Measurements from ENCODE around the gene AMOTL2. TPM values are rescaled to one million over a fixed set of nuclear protein-coding genes. Genes with fewer than 3 reads are reported as not detected.

Gene AMOTL2
- total RNA-seq, 1 experiment from 2014 or later, result 146 TPM

DNA sequence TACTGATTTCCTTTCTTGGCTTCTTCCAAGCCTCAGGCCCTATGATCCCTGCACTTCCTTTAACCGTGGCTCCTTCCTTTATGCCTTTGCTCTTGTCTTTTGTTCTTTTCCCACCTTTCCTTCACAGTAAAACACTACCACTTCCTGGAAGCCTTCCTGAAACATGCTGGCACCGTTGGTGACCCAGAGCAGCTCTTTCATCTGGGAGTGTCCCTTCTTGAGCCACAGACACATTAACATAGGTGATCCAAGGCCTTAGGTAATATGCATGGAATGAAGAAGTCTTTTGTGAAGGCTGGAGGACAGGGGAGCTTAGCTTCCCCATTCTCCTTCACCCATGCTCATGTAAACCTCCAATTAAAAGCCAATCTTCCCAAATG, 39.4 kb downstream of the AMOTL2 start:
- ChIA-PET POLR2A (interaction anchor here (1.2 kb wide), 1 partner anchor 30 kb away, joined by 3 read pairs; no protein-coding TSS in a partner anchor), CTCF (no interaction called here)
- Histone ChIP-seq H3K4me3 (ENCODE audit: low read depth in 2 of 2, low read length in 2 of 2) (no peak overlapping the region), H3K27me3 (ENCODE audit: control insufficient read depth, insufficient read depth, low read length) (no peaks in the 10 kb centered on the region), H3K9me3 (ENCODE audit: control insufficient read depth, insufficient read depth, low read depth, low read length) (no peaks in the 10 kb centered on the region), H3K27ac (ENCODE audit: low read length) (peak overlapping the region; percentile 88), H3K4me1 (ENCODE audit: control insufficient read depth, insufficient read depth, low read length) (peaks cover 55% of the 10 kb centered on the region), H3K36me3 (ENCODE audit: control insufficient read depth, insufficient read depth, low read length) (no peaks in the 10 kb centered on the region)
- no peak for ATAC-seq
- TF ChIP-seq TCF7L2 (IDR thresholded peaks at IDR 0.05; ENCODE audit: low read depth, low read length), result no peak
- TF ChIP-seq, protein P1, sequence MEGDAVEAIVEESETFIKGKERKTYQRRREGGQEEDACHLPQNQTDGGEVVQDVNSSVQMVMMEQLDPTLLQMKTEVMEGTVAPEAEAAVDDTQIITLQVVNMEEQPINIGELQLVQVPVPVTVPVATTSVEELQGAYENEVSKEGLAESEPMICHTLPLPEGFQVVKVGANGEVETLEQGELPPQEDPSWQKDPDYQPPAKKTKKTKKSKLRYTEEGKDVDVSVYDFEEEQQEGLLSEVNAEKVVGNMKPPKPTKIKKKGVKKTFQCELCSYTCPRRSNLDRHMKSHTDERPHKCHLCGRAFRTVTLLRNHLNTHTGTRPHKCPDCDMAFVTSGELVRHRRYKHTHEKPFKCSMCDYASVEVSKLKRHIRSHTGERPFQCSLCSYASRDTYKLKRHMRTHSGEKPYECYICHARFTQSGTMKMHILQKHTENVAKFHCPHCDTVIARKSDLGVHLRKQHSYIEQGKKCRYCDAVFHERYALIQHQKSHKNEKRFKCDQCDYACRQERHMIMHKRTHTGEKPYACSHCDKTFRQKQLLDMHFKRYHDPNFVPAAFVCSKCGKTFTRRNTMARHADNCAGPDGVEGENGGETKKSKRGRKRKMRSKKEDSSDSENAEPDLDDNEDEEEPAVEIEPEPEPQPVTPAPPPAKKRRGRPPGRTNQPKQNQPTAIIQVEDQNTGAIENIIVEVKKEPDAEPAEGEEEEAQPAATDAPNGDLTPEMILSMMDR (IDR thresholded peaks at IDR 0.05), result no peak
- TF ChIP-seq POLR2AphosphoS5 (IDR thresholded peaks at IDR 0.05; ENCODE audit: low read depth, low read length), result no peak
- TF ChIP-seq SIN3A (IDR thresholded peaks at IDR 0.05; ENCODE audit: borderline replicate concordance, insufficient read depth, low read depth, low read length), result no peak
- TF ChIP-seq, protein P2, sequence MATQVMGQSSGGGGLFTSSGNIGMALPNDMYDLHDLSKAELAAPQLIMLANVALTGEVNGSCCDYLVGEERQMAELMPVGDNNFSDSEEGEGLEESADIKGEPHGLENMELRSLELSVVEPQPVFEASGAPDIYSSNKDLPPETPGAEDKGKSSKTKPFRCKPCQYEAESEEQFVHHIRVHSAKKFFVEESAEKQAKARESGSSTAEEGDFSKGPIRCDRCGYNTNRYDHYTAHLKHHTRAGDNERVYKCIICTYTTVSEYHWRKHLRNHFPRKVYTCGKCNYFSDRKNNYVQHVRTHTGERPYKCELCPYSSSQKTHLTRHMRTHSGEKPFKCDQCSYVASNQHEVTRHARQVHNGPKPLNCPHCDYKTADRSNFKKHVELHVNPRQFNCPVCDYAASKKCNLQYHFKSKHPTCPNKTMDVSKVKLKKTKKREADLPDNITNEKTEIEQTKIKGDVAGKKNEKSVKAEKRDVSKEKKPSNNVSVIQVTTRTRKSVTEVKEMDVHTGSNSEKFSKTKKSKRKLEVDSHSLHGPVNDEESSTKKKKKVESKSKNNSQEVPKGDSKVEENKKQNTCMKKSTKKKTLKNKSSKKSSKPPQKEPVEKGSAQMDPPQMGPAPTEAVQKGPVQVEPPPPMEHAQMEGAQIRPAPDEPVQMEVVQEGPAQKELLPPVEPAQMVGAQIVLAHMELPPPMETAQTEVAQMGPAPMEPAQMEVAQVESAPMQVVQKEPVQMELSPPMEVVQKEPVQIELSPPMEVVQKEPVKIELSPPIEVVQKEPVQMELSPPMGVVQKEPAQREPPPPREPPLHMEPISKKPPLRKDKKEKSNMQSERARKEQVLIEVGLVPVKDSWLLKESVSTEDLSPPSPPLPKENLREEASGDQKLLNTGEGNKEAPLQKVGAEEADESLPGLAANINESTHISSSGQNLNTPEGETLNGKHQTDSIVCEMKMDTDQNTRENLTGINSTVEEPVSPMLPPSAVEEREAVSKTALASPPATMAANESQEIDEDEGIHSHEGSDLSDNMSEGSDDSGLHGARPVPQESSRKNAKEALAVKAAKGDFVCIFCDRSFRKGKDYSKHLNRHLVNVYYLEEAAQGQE (IDR thresholded peaks at IDR 0.05; ENCODE audit: insufficient read depth in 1 of 2, low read depth in 2 of 2, low read length in 1 of 2), result no peak
- in situ Hi-C loops (cut with HindIII; ENCODE audit: low pct_unique_long_range_greater_than_20kb, low sequenced_read_pairs) (no loop called here), intact Hi-C loops (cut with micrococcal nuclease; ENCODE audit: unreplicated experiment) (no loop called here)
- DNase-seq (ENCODE audit: low read depth, low spot score), result no peak
- no TSS peak for BruUV-seq (replicated peaks)

- no peak for DNase-seq (ENCODE audit: low read depth, low spot score)
- in situ Hi-C loops (cut with HindIII; ENCODE audit: low pct_unique_long_range_greater_than_20kb, low sequenced_read_pairs), result no loop called here
- BruUV-seq (replicated peaks), result no TSS peak
- intact Hi-C loops (cut with micrococcal nuclease; ENCODE audit: unreplicated experiment), result no loop called here
- Histone ChIP-seq H3K27me3 (ENCODE audit: control insufficient read depth, insufficient read depth, low read length) (no peaks in the 10 kb centered on the region), H3K9me3 (ENCODE audit: control insufficient read depth, insufficient read depth, low read depth, low read length) (no peaks in the 10 kb centered on the region), H3K4me3 (ENCODE audit: low read depth in 2 of 2, low read length in 2 of 2) (no peak overlapping the region), H3K36me3 (ENCODE audit: control insufficient read depth, insufficient read depth, low read length) (no peaks in the 10 kb centered on the region), H3K4me1 (ENCODE audit: control insufficient read depth, insufficient read depth, low read length) (peaks cover 58% of the 10 kb centered on the region), H3K27ac (ENCODE audit: low read length) (peak overlapping the region; percentile 88)
- ATAC-seq, result no peak; the same call in 1 of the 2 replicates
- ChIA-PET CTCF (no interaction called here), POLR2A (interaction anchor here (1.2 kb wide), 1 partner anchor 31 kb away, joined by 3 read pairs; no protein-coding TSS in a partner anchor)
- no peak for TF ChIP-seq TCF7L2 (IDR thresholded peaks at IDR 0.05; ENCODE audit: low read depth, low read length)
- TF ChIP-seq, protein P2 (IDR thresholded peaks at IDR 0.05; ENCODE audit: insufficient read depth in 1 of 2, low read depth in 2 of 2, low read length in 1 of 2), result no peak
Observed at GRCh38 chr3:134334231-134334900, 39.9 kb downstream of the AMOTL2 start.

Measured in Panc1 (cell line).